NB4 (cell line): ENCODE data around the gene TMEM253.
A peak's percentile ranks its signal among the peaks of the same experiment; 100 is the strongest.

Experiments
- DNase-seq: peaks from one replicate; pipeline ENCODE4 v3.0.0; 2010; ENCODE audit warnings: low read depth
- H3K4me3 ChIP-seq: one replicate; pipeline ENCODE4 v1.5.1; 2011; ENCODE audit warnings: mild to moderate bottlenecking, low read depth, low read length, moderate library complexity
- CTCF ChIP-seq: IDR thresholded peaks from one replicate; pipeline ENCODE4 v1.5.1; 2012; ENCODE audit warnings: low read depth, low read length
- MAX ChIP-seq: IDR thresholded peaks from 2 replicates; pipeline ENCODE4 v1.6.1; 2011; ENCODE audit warnings: low read depth, low read length
- MYC ChIP-seq: IDR thresholded peaks from 2 replicates; pipeline ENCODE4 v1.6.1; 2011; ENCODE audit warnings: low read depth, low read length
- POLR2A ChIP-seq: IDR thresholded peaks from 2 replicates; pipeline ENCODE4 v1.6.1; 2011; ENCODE audit warnings: mild to moderate bottlenecking; ENCODE audit not compliant: insufficient read length; ENCODE audit errors: extremely low read depth

The TMEM253 gene

GRCh38 chr14:21056520-21057163 is 44.2 kb upstream of the TMEM253 start:
- DNase-seq, result no peak
- H3K4me3 ChIP-seq, result no peak overlapping the region
- TF ChIP-seq CTCF (no peak), POLR2A (no peak), MAX (no peak), MYC (no peak)

GRCh38 chr14:21057803-21058675 is 42.8 kb upstream of the TMEM253 start, which contains the start of gene RNASE8:
Gene RNASE8 (plus strand): TSS chr14:21057822. CDS start chr14:21057893, 71 bp downstream.
- no peak for TF ChIP-seq POLR2A
- no peak for TF ChIP-seq MYC
- TF ChIP-seq CTCF, result no peak
- H3K4me3 ChIP-seq, result no peak within 1 kb of the TSS
- peak; percentile 13 for DNase-seq

- no peak for TF ChIP-seq MYC
- no peak for TF ChIP-seq MAX
- no peak for TF ChIP-seq CTCF
- TF ChIP-seq POLR2A, result no peak
- no peak overlapping the region for H3K4me3 ChIP-seq
- DNase-seq, result no peak
These were observed 42.0 kb upstream of the TMEM253 start for GRCh38 chr14:21058903-21059302.

- DNase-seq, result no peak
- TF ChIP-seq MYC, result no peak
- no peak for TF ChIP-seq POLR2A
- no peak for TF ChIP-seq MAX
- no peak for TF ChIP-seq CTCF
- no peak overlapping the region for H3K4me3 ChIP-seq
These were observed 40.8 kb upstream of the TMEM253 start for GRCh38 chr14:21059842-21060613.

GRCh38 chr14:21060614-21061346 is 40.1 kb upstream of the TMEM253 start:
- DNase-seq, result no peak
- TF ChIP-seq MYC (no peak), POLR2A (no peak), CTCF (no peak), MAX (no peak)
- no peak overlapping the region for H3K4me3 ChIP-seq
